NCI-H446 (cell line): ENCODE data around the gene AGBL1.
"Not testable (repeated sequence)": the region's sequence is repeated elsewhere in the genome, so short reads cannot be mapped to it uniquely, and the experiment has no call there.

Experiments used
- DNase-seq, 2 experiments: peaks; one replicate each; lab custom pipeline; 2025; lab: John Stamatoyannopoulos, UW

The AGBL1 gene

DNA sequence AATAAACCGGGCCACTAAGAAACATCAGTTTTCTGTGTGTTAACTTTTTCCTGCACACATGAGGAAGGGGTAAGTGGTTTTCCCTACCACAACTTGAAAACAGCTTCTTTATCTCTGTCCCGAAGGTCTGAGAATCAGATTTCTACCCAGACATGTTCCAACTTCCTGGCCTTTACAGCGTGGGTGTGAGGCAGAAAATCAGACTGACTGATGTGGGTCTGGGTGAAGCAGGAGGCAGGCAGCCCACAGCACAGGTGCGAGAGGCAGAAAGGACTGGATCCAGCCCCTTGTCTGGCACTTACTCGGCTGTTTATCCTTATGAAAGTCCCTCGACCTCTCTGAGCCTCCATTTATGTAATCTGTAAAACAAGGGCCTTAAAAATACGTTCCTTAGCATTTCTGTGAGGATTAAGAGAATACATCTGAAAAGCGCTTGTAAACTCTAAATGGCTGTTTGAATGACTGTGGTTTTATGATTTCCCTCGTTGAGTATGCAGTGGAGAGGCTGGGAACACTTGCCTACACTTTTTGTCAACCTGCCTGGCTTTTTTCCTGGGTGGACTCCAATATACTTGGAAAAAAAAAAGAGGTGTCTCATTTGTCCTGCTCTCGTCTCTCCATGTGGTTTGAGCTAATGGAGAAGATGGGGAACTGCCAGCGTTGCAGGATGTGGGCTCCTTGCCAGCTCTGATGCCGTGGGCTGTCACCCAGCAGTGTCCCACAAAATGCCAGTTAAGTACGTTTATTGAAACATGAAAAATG, 3.1 kb downstream of the AGBL1 start:
- DNase-seq, result peak; percentile 53 to 67

DNA sequence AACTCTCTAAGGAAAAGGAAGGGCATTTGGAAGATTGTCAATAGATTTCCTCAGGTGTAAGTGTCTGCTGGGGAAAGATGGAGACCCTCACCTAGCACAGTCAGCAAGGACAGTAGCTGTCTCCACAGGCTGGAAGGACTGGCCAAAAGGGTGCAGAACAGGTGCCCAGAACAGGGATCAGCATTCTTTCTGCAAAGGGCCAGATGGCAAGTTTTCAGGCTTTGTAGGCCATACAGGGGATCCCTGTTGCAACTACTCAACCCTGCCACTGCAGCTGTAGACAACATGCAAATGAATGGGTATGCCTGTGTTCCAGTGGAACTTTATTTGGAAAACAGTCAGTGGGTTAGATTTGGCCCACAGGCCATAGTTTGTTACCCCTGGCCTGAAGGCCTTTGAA, 8.1 kb downstream of the AGBL1 start:
- DNase-seq, result no peak

DNA sequence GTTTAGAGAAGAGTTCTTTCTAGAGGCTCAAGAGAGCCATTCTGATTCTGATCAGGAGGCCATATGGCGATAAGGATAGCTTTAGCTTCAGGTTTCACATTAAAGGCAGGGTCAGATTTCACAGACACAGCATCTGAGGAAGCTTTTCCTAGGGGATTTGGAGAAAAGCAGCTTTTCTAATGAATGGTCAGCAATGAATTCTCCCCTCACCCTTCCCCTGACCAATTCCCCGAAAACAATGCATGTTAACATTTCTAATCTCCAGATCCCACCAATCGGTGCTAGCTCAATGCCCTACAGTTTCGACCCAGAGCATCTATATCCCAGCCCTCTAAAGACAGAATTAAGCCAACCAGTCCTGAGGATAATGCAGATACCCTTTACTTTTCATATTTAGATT, 9.8 kb downstream of the AGBL1 start:
- no peak for DNase-seq

DNA sequence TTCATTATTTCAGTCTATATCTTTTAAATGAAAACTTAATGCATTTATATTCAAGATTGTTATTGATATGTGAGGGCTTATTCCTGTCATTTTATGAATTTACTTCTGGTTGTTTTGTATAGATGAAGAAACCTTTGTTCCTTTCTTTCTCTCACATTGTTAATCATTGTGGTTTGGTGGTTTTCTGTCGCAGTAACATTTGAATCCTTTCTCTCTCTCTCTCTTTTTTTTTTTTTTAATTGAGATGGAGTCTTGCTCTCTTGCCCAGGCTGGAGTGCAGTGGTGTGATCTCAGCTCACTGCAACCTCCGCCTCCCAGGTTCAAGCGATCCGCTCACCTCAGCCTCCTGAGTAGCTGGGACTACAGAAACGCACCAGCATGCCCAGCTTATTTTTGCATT, 22.1 kb downstream of the AGBL1 start:
- DNase-seq, result no peak

DNA sequence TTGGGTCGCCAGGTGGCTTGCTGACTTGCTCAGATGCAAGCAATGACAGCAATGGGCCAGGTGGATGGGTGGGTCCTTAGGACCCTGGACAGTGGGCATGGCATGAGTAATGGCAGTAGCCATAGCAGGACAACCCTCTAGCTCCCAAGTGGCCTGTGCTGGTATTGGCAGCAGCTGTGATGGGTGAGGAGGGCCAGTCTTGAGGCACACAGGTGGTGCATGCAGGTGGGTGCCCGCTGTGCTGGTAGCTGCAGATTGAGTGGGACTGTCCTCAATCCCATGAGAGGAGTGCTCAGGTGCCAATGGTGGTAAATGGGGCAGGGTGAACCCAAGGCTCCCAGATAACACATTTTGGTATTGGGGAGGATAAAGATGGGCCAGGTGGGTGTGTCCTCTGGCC, 24.2 kb downstream of the AGBL1 start:
- no peak for DNase-seq

DNA sequence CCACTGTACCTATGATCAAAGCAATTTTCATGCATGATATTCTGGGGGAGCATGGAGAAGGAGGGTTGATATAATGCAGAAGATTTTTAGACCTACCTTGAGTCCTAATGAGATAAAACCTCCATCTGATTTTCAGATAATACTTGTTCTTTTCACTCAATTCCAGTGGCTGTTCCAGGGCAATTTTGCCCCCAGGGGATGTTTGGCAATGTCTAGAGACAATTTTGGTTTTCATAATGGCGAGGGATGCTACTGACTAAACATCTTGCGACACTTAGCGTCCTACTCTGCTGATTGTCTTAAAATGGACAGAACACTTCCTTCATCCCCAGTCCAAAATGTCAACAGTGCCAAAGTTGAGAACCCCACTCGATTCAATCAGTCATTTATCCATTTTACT, 26.6 kb downstream of the AGBL1 start:
- no peak for DNase-seq

DNA sequence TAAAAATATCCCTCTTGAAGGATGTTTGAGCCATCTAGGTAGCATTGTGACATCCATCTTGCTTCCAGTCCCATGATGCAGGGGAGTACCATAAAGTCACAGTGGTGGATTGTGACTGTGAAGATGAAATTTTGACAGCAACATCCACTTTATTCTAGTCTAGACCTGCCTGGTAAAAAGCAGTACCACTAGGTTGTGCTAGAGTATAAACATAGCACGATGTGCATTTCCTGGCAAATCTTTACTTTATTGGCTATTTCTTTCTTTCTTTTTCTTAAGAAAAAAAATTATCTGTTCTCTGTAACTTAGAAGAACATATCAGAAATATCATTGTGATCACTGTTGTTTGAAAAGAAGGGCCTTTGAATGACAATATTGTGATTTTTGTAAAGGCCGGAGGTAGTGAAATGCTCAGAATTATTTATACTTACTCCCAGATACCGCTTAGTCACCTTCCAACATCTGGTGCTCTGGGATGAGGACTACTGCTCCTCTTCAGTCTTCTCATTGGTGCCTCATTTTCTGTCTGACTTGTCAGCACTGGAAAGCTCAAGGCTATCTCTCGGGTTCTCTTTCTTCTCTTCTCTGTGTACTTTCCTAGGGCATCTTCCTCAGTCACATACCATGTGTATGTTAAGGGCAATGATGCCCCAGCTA, 35.6 kb downstream of the AGBL1 start:
- DNase-seq, result no peak

DNA sequence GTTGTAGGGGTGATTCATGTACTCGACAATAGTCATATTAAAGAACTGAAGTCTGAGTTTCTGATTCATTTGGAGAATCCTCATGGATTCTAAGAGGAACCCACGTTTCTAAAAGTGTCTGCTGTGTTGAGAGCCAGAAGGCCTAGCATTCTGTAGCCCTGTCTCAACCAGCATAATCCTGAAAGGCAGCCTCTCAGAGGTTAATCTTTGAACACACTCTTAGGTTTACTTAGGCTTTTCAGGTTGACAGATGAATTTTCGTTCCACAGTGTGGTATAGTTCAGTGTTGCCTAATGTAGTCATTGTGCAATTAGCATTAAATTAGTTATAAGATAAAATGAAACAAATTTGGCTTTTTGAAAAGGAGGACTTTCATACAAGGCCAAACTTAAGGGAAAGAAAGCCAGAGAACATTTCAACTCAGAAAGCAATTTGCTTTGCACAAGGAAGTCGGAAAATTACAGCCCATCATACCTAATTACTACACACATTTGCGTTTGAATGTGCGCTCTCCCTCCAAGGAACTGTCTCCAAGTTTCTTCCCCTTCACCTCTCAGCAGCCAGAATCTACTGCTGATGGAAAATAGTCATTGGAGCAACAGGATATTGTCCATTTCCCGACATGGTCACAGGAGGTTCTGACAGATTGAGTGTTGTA, 42.0 kb downstream of the AGBL1 start:
- no peak for DNase-seq

DNA sequence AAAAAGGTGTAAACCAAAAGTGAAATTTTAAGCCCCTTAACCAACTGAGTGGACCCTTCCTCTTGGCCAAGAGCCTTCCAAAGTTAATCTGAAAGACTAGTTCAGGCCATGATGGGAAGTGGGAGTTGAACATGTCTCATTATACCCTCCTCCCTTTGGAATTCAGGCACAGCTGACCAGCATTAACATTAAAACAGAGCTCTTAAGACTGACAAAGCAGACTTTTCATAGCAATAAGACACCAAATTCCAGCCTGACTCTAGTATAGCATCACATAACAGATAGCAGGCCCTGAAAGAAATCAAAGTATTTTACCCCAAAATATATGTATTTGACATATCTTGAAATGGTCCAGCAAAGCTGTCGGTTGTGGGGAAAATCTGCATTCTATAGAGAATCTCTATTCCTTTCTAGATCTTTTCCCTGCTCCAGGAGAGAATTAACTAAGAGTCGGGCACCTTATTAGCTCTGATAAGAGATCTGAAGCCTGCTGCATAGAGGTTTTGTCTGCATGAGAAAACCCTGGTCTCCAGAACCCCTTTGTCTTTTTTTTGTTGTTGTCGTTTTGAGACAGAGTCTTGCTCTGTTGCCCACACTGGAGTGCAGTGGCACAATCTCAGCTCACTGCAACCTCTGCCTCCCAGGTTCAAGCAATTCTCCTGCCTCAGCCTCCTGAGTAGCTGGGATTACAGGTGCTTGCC, 43.2 kb downstream of the AGBL1 start:
- DNase-seq, result not testable (repeated sequence)

DNA sequence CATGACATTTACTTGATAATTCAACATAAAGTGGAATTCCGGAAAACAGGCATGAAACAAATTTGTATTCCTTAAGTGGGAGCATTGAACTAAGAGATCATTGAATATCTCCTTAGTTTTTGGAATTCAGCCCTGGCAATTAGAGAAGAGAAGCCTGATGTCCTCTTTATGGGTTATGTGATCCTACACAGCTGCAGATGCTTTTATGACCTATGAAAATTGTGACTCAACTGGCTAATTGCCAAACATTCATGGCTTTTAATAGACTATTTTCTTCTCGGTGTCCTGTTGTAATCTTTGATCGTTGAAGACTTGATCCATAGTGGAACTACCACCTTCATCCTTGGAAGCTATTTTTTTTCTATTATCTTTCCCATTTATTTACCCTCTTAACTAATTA, 46.1 kb downstream of the AGBL1 start:
- peak in 1 of 2 experiments; percentile 6 for DNase-seq

DNA sequence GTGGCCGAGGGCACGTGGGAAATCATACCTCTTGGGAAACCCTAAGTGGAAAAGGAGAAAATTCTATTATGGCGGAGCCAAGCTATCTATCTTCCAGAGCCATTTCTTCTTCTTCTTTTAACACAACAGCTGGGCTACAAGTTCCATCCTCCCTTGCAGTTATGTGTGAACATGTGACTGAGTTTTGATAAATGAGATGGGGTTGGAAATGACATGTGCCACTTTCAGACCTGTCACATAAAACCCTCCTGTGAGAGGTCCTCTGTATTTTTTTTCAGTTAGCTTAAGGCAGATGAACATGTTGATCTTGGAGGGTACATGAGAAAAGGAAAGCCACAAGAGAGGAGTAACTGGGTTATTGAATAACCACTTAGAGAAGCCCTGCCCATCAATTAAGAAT, 47.9 kb downstream of the AGBL1 start:
- no peak for DNase-seq

DNA sequence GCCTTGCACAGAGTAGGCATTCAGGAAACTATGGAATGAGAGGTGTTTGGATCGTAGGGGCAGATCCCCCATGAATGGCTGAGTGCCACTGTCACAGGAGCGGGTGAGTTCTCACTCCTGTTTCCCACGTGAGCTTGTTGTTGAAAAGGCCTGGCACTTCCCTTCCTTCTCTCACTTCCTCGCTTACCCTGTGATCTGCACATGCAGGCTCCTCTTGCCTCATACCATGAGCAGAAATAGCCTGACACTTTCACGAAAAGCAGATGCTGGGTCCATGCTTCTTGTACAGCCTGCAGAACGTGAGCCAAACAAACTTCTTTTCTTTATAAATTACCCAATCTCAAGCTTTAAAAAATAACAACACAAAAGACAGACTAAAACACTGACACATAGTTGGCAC, 55.4 kb downstream of the AGBL1 start:
- DNase-seq, result no peak

DNA sequence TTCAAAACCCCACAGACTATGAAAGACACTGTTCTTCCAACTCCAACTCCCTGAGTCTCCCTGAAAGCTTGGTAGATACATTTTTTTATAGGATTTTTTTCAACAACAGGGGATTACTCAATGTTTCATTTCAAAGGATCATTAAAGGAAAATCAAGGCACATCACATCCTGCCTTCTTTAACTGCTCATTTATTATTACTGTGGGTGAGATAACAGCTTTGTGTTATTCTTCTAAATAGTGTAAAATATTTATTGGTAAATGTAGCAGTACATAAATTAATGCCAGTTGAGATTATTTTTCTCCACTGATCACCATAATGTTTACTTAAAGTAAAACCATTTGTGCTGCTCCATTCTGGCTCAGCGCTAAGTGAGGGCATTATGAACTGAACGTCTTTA, 57.2 kb downstream of the AGBL1 start:
- no peak for DNase-seq

DNA sequence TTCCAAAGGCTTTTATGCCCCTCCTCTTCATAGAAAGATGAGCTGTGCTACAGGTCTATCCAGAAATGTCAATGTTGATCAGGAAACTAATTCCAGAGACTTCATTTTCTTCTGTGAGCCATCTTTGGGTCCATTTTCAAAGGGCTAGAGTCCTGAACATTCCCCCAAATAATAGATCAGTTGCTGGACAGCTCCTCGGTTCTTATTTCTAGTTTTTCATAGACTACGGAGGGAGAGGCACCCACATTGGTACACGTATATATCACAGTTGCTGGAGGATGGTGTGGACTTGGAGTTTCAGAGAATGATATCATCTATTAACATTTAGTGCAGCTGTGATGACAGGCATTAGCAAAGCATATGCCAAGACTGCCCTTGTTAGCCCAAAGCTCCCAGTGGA, 59.1 kb downstream of the AGBL1 start:
- DNase-seq, result no peak

DNA sequence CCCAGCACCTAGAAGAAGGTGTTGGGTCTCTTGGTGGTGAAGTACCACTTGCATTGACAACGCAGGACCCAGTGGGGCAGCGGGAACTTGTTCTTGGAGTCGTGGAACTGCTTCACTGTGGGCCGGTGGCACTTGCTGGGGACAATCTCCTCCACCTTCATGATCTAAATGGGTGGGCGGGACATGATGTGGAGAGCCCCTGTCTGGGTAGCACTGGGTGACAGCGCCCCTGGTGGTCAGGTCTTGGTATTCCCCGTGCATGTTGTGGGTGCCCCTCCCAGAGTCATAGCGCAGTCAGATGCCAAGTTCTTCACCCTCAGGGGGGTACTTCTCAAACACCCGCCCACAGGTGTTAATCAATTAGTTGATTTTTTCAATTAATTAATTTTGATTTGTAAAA, 60.2 kb downstream of the AGBL1 start:
- no peak for DNase-seq

DNA sequence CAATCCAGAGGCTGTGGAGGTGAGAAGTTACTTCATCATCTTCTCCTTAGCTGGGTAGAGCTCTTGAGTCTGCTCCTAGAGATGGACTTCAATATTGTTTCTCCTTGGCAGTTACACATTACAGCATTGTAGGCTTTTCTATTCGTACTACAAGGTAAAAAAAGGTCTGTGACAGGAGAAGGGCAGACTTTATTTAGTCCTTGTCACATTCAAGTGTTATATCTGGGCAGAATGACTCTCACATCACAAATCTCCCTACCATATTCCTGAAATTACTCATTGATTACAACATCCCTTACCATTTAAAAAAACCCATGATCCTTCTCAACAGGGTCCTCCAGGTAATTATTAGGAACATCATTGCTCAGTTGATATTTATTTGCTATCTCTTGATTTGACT, 75.0 kb downstream of the AGBL1 start:
- DNase-seq, result no peak

DNA sequence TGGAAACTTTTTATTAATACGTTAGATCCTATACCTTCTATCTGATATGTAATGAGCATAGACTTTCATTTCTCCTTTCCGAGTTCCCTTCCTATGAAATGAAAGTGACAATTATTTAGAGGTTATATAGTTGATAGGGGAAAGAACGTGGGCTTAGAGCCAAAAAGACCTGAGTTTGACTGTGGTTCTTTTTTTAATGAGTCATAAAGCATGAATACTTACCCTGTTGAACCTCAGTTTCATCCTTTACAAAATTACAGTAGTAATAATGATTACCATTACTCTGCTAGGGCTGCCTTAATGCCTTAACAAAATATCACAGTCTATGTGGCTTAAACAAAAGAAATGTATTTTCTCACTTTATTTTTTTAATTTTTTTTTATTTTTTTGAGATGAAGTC, 75.9 kb downstream of the AGBL1 start:
- DNase-seq, result no peak

DNA sequence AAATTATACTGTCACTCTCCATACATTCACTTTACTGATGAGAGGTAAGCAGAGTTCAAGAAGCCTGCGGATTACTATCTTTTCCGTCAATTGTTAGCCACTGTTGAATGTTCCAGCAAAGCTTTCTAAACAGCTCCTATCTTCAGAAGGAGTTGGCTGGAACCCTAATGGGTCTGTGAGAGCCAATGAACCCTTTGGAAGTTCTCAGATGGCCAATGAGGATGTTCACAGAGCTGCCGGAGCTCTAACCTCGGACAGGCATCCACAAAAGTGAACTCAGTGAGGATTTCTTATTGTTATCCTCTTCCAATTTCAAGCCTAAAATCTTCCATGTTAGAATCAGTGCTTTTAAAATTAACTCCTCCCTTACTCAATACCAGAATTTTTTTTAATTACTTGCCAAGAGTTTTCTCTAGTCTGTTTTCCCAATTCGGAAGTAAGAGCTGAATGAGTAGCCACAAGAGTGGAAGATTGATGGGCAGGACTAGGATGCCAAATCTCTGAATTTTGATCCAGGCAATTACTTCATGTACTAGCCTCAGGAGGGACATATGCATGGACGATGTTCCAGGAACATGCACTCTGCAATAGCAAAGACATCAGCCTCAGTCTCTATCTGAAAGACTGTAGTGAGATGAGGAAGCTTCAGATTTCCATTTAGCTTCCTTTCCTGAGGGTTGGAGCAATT, 78.1 kb downstream of the AGBL1 start:
- DNase-seq, result no peak

DNA sequence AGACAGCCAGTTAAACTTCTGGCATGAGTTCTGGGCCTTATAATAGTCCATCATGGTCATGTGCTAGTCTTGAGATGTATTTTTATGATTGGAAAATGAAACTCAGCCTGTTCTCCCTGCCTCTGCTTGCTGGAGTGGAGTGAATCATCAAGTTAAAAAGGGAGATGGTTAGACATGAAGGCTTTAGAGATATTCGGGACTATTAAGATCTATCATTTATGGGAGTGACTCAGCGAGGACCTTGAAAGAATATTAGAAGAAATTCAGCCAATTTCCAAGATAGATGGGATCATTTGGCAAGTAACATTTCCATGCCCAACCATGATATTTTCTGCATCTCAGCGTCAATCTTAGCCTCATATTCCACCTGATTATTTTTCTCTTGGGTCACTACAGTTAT, 79.8 kb downstream of the AGBL1 start:
- DNase-seq, result no peak

DNA sequence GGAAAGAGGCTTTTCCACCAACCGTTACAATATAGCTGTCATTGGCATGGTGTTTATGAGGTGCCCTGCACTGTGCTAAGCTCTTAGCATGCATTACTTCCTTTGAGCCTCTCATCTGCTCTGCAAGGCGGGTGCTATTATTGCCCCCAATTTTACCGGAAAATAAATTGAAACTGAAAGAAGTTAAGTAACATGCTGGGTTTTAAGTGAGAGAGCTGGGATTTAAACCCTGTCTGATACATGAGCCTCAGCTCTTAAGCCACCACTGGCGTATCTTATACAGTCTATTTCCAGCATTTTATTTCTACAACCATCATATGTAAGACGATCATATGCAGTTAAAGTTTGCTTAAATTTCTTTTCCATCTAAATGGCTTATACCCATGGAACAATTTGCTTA, 81.6 kb downstream of the AGBL1 start:
- DNase-seq, result no peak

DNA sequence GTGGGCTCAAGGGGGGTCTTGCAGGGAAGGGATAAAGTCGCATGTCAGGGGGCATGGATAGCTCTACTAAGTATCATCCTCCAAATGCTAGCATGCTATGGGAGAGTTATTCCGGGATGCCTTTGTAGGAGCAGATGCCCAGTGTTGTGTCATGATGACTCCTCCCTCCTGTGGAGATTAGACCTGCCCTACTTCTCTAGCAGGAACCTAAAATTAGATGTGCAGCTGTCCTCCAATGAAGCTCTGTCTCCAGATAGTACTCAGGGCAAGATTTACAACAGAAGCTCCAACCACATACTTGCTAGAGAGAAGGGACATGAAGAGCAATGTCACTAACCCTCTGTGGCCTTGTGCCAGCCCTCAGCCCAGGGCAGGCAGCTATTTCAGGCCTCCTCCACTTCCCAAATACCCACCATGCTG, 82.5 kb downstream of the AGBL1 start:
- DNase-seq, result no peak

DNA sequence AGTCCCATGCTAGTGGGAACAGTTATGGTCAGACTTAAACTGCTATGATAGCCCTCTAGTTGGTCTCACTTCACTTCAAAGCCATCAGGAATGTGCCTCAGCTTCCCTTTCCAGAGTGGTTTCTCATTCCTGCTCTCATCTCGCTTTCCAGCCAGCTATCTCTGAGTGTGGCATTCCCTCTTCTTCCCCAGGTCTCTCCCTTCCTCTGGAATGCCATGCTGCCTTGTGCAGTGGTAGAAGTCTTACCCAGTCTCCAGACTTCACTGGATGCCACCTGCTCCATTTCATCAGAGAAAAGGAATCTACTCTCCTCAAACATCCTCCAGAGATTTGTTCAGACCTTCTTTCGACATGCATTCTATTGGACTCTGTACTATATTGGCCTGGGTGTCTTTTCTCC, 83.0 kb downstream of the AGBL1 start:
- DNase-seq, result no peak
